Dermis microvascular lymphatic vessel endothelial cell (primary cell): ENCODE measurements around the gene XCL1. TPM values are rescaled to one million over a fixed set of nuclear protein-coding genes. Genes with fewer than 3 reads are reported as not detected.
A peak's percentile ranks its signal among the peaks of the same experiment; 100 is the strongest.
"Not testable (repeated sequence)": the region's sequence is repeated elsewhere in the genome, so short reads cannot be mapped to it uniquely, and the experiment has no call there.

Experiments
- DNase-seq, 2 donors: peaks; one replicate each; pipeline versions ENCODE4 v3.0.0 to v3.0.0-alpha.2; 2010; ENCODE audit warnings: low read depth in 2 of 2
- total RNA-seq: library from RNA; depleted of rRNA; stranded (reverse); fragments of >200 nt; gene quantifications from 2 replicates; pipeline ENCODE4 v1.2.1, GENCODE V29; 2014

XCL1 gene
- total RNA-seq, result not detected in 2 replicates

GRCh38 chr1:168576245-168576688 lies at the start of gene XCL1:
XCL1 (plus strand) TSS chr1:168576605; CDS start chr1:168576638, 33 bp downstream.
- not testable (repeated sequence) for DNase-seq

GRCh38 chr1:168529518-168529917 lies 46.9 kb upstream of the XCL1 start:
- DNase-seq, result peak; percentile 51 to 79

- no peak for DNase-seq
Measured at GRCh38 chr1:168531615-168532345, 44.6 kb upstream of the XCL1 start.

GRCh38 chr1:168535536-168535935 lies 40.9 kb upstream of the XCL1 start:
- no peak for DNase-seq

GRCh38 chr1:168540798-168541197 lies 35.6 kb upstream of the XCL1 start:
- DNase-seq, result peak in 1 of 2 donors; percentile 14

- not testable (repeated sequence) for DNase-seq
Measured at GRCh38 chr1:168542978-168543377, 33.4 kb upstream of the XCL1 start.

- not testable (repeated sequence) for DNase-seq
Measured at GRCh38 chr1:168543840-168544498, 32.4 kb upstream of the XCL1 start, which contains the start of gene XCL2. XCL2 (minus strand) TSS chr1:168543997; CDS start chr1:168543964, 33 bp downstream.

- DNase-seq, result peak; percentile 11 to 19
Measured at GRCh38 chr1:168545678-168546552, 30.5 kb upstream of the XCL1 start.

- DNase-seq, result not testable (repeated sequence)
Measured at GRCh38 chr1:168546553-168546895, 29.9 kb upstream of the XCL1 start.

- no peak for DNase-seq
Measured at GRCh38 chr1:168550971-168551370, 25.4 kb upstream of the XCL1 start.

- no peak for DNase-seq
Measured at GRCh38 chr1:168551688-168552087, 24.7 kb upstream of the XCL1 start.

GRCh38 chr1:168552961-168553360 lies 23.4 kb upstream of the XCL1 start:
- DNase-seq, result no peak

- no peak for DNase-seq
Measured at GRCh38 chr1:168553680-168554553, 22.5 kb upstream of the XCL1 start.

- DNase-seq, result no peak
Measured at GRCh38 chr1:168554603-168555483, 21.6 kb upstream of the XCL1 start.

- no peak for DNase-seq
Measured at GRCh38 chr1:168555508-168556046, 20.8 kb upstream of the XCL1 start.

GRCh38 chr1:168556647-168557046 lies 19.8 kb upstream of the XCL1 start:
- DNase-seq, result no peak

- DNase-seq, result no peak
Measured at GRCh38 chr1:168560370-168560769, 16.0 kb upstream of the XCL1 start.

- no peak for DNase-seq
Measured at GRCh38 chr1:168561989-168562388, 14.4 kb upstream of the XCL1 start.

GRCh38 chr1:168565825-168566224 lies 10.6 kb upstream of the XCL1 start:
- DNase-seq, result no peak

- DNase-seq, result no peak
Measured at GRCh38 chr1:168567007-168567406, 9.4 kb upstream of the XCL1 start.
